DOHH2 (cell line): ENCODE data around the gene AFAP1.

Experiments
- H3F3A ChIP-seq: fragments of 200-600 bp; sonication (generic), shearing (Covaris generic); 2 replicates; pipeline ENCODE4 v1.6.0; 2016; ENCODE audit warnings: antibody characterized with exemption, mild to moderate bottlenecking; ENCODE audit not compliant: control insufficient read depth, insufficient read depth
- H3K27ac ChIP-seq: fragments of 200-600 bp; sonication (generic); 2 replicates; pipeline ENCODE4 v1.5.1; 2014; ENCODE audit warnings: low read depth, mild to moderate bottlenecking, low read length, moderate library complexity
- H3K27me3 ChIP-seq: fragments of 200-600 bp; sonication (generic); 2 replicates; pipeline ENCODE4 v1.6.1; 2014; ENCODE audit warnings: mild to moderate bottlenecking, low read length, mixed read lengths; ENCODE audit not compliant: control insufficient read depth
- H3K36me3 ChIP-seq: fragments of 200-600 bp; sonication (generic); 2 replicates; pipeline ENCODE4 v1.6.1; 2014; ENCODE audit warnings: mild to moderate bottlenecking, low read length, moderate library complexity, mixed read lengths; ENCODE audit not compliant: control insufficient read depth
- H3K4me1 ChIP-seq: fragments of 200-600 bp; sonication (generic); 2 replicates; pipeline ENCODE4 v1.6.1; 2014; ENCODE audit warnings: mild to moderate bottlenecking, low read length, mixed read lengths; ENCODE audit not compliant: control insufficient read depth
- H3K4me2 ChIP-seq: fragments of 200-600 bp; sonication (generic); 2 replicates; pipeline ENCODE4 v1.6.0; 2014; ENCODE audit warnings: mild to moderate bottlenecking, low read length, moderate library complexity
- H3K4me3 ChIP-seq: fragments of 200-600 bp; sonication (generic); 2 replicates; pipeline ENCODE4 v1.5.1; 2014; ENCODE audit warnings: mild to moderate bottlenecking, low read length, mixed read lengths
- H3K79me2 ChIP-seq: fragments of 200-600 bp; sonication (generic); 2 replicates; pipeline ENCODE4 v1.6.1; 2014; ENCODE audit warnings: mild to moderate bottlenecking, low read length, mixed read lengths; ENCODE audit not compliant: control insufficient read depth
- H3K9me2 ChIP-seq: fragments of 200-600 bp; sonication (generic); replicated peaks from 2 replicates; pipeline ENCODE4 v1.6.1; 2014; ENCODE audit warnings: mild to moderate bottlenecking, low read length, mixed read lengths; ENCODE audit not compliant: control insufficient read depth
- H3K9me3 ChIP-seq: fragments of 200-600 bp; sonication (generic); 2 replicates; pipeline ENCODE4 v1.6.1; 2014; ENCODE audit warnings: antibody characterized with exemption, low read length, mixed read lengths; ENCODE audit not compliant: control insufficient read depth, insufficient read depth
- H4K20me1 ChIP-seq: fragments of 200-600 bp; sonication (generic); 2 replicates; pipeline ENCODE4 v1.6.0; 2014; ENCODE audit warnings: low read depth, mild to moderate bottlenecking, antibody characterized with exemption, low read length, moderate library complexity; ENCODE audit not compliant: control insufficient read depth, insufficient read depth
- CTCF ChIP-seq: fragments of 200-600 bp; sonication (generic); IDR thresholded peaks from one replicate; pipeline ENCODE4 v1.5.1; 2014; ENCODE audit warnings: antibody characterized with exemption, mild to moderate bottlenecking, low read depth, low read length; ENCODE audit not compliant: poor library complexity, severe bottlenecking
- EZH2phosphoT487 ChIP-seq: fragments of 200-600 bp; sonication (generic); IDR thresholded peaks from 2 replicates; pipeline ENCODE4 v1.6.1; 2017; ENCODE audit warnings: borderline replicate concordance, mild to moderate bottlenecking, antibody characterized with exemption, low read length, moderate library complexity, mixed read lengths

AFAP1 gene

GRCh38 chr4:7892212-7893019, 47.2 kb downstream of the AFAP1 start:
- TF ChIP-seq EZH2phosphoT487 (no peak), CTCF (no peak)
- Histone ChIP-seq H3K4me2 (no peak overlapping the region), H3K79me2 (no peaks in the 10 kb centered on the region)

GRCh38 chr4:7890635-7891393, 48.8 kb downstream of the AFAP1 start:
- no peak for TF ChIP-seq CTCF
- no peak for TF ChIP-seq EZH2phosphoT487
- Histone ChIP-seq H3K4me1 (peaks cover 13% of the 10 kb centered on the region), H3K9me2 (no peaks in the 10 kb centered on the region), H3K27ac (no peak overlapping the region), H4K20me1 (no peaks in the 10 kb centered on the region), H3K36me3 (no peaks in the 10 kb centered on the region), H3K4me2 (no peak overlapping the region), H3K4me3 (no peak overlapping the region), H3K79me2 (no peaks in the 10 kb centered on the region), H3F3A (no peaks in the 10 kb centered on the region), H3K27me3 (no peaks in the 10 kb centered on the region), H3K9me3 (no peaks in the 10 kb centered on the region)

More at GRCh38 chr4:7892212-7893019, 47.2 kb downstream of the AFAP1 start:
- Histone ChIP-seq H3F3A (no peaks in the 10 kb centered on the region), H3K27me3 (0 out of 2 replicates have a peak, but pooled peaks cover 3% of the 10 kb centered on the region), H3K9me3 (no peaks in the 10 kb centered on the region), H3K4me3 (no peak overlapping the region), H3K4me1 (peaks cover under 1% of the 10 kb centered on the region), H4K20me1 (no peaks in the 10 kb centered on the region), H3K9me2 (no peaks in the 10 kb centered on the region), H3K36me3 (no peaks in the 10 kb centered on the region), H3K27ac (no peak overlapping the region)

- H3F3A ChIP-seq = no peaks in the 10 kb centered on the region
Measured at GRCh38 chr4:7887436-7887835, 52.2 kb downstream of the AFAP1 start.

More at GRCh38 chr4:7887436-7887835, 52.2 kb downstream of the AFAP1 start:
- peak overlapping the region; percentile 40 for H3K4me2 ChIP-seq
- H3K79me2 ChIP-seq = no peaks in the 10 kb centered on the region
- peaks cover 13% of the 10 kb centered on the region for H3K4me1 ChIP-seq
- 0 out of 2 replicates have a peak overlapping the region, but pooled peaks have one; percentile 10 for H3K4me3 ChIP-seq
- H4K20me1 ChIP-seq = no peaks in the 10 kb centered on the region
- H3K27me3 ChIP-seq = no peaks in the 10 kb centered on the region
- H3K9me3 ChIP-seq = no peaks in the 10 kb centered on the region
- no peak overlapping the region for H3K27ac ChIP-seq
- H3K9me2 ChIP-seq = no peaks in the 10 kb centered on the region
- TF ChIP-seq CTCF (no peak), EZH2phosphoT487 (no peak)
- no peaks in the 10 kb centered on the region for H3K36me3 ChIP-seq
